ENCODE measurements around the gene ALG9. TPM values are rescaled to one million over a fixed set of nuclear protein-coding genes. Genes with fewer than 3 reads are reported as not detected.

Gene ALG9
- total RNA-seq, 2 donors from 2014 or later = 24.9 to 26.5 TPM

GRCh38 chr11:111778047-111778558, 93.3 kb downstream of the ALG9 start:
- intact Hi-C loops (cut with DNase I) = loop anchor here (5.0 kb wide), 1 partner anchor 191 kb away; no protein-coding TSS in a partner anchor
- Histone ChIP-seq H3K36me3 (no peaks in the 10 kb centered on the region), H3K27me3 (replicated peaks; ENCODE audit: insufficient read depth) (no peaks in the 10 kb centered on the region), H3K4me3 (no peak overlapping the region), H3K9me3 (no peaks in the 10 kb centered on the region), H3K27ac (no peak overlapping the region), H3K4me1 (replicated peaks) (no peaks in the 10 kb centered on the region)
- TF ChIP-seq CTCF (IDR thresholded peaks at IDR 0.05) (no peak), POLR2AphosphoS5 (IDR thresholded peaks at IDR 0.05) (no peak), POLR2A (IDR thresholded peaks at IDR 0.05) (no peak)
- WGBS = 74% methylated on average over 3 of the region's 3 CpGs
- no peak for DNase-seq (ENCODE audit: low spot score)

GRCh38 chr11:111777094-111778046, 94.0 kb downstream of the ALG9 start:
- Histone ChIP-seq H3K9me3 (no peaks in the 10 kb centered on the region), H3K4me1 (replicated peaks) (no peaks in the 10 kb centered on the region), H3K4me3 (no peak overlapping the region), H3K27ac (no peak overlapping the region), H3K36me3 (no peaks in the 10 kb centered on the region), H3K27me3 (replicated peaks; ENCODE audit: insufficient read depth) (no peaks in the 10 kb centered on the region)
- intact Hi-C loops (cut with DNase I) = loop anchor here (5.0 kb wide), 1 partner anchor 190 kb away; no protein-coding TSS in a partner anchor
- WGBS = 77% methylated on average over 4 of the region's 4 CpGs
- TF ChIP-seq CTCF (IDR thresholded peaks at IDR 0.05) (peak; percentile 37 to 89 (median 80)), POLR2AphosphoS5 (IDR thresholded peaks at IDR 0.05) (peak; percentile 75), POLR2A (IDR thresholded peaks at IDR 0.05) (no peak)
- peak; percentile 45 for DNase-seq (ENCODE audit: low spot score)

- Histone ChIP-seq H3K36me3 (no peaks in the 10 kb centered on the region), H3K27ac (no peak overlapping the region), H3K4me1 (replicated peaks) (no peaks in the 10 kb centered on the region), H3K4me3 (no peak overlapping the region), H3K27me3 (replicated peaks; ENCODE audit: insufficient read depth) (no peaks in the 10 kb centered on the region), H3K9me3 (no peaks in the 10 kb centered on the region)
- intact Hi-C loops (cut with DNase I) = loop anchor here (1.0 to 5.0 kb wide), 2 partner anchors 174 to 189 kb away; partner anchors contain the start of gene SIK2
- TF ChIP-seq POLR2AphosphoS5 (IDR thresholded peaks at IDR 0.05) (no peak), POLR2A (IDR thresholded peaks at IDR 0.05) (no peak)
- 84% methylated on average over 6 of the region's 6 CpGs for WGBS
- no peak for DNase-seq (ENCODE audit: low spot score)
Observed at GRCh38 chr11:111776398-111777093, 94.8 kb downstream of the ALG9 start.

GRCh38 chr11:111774955-111775710, 96.2 kb downstream of the ALG9 start:
- Histone ChIP-seq H3K27ac (no peak overlapping the region), H3K4me1 (replicated peaks) (no peaks in the 10 kb centered on the region), H3K4me3 (no peak overlapping the region), H3K36me3 (no peaks in the 10 kb centered on the region), H3K9me3 (no peaks in the 10 kb centered on the region), H3K27me3 (replicated peaks; ENCODE audit: insufficient read depth) (no peaks in the 10 kb centered on the region)
- TF ChIP-seq CTCF (IDR thresholded peaks at IDR 0.05) (no peak), POLR2AphosphoS5 (IDR thresholded peaks at IDR 0.05) (no peak), POLR2A (IDR thresholded peaks at IDR 0.05) (no peak)
- 51% methylated on average over 6 of the region's 6 CpGs for WGBS
- intact Hi-C loops (cut with DNase I) = loop anchor here (5.0 kb wide), 1 partner anchor 188 kb away; no protein-coding TSS in a partner anchor
- no peak for DNase-seq (ENCODE audit: low spot score)
